Measurements from ENCODE around the gene PHF21B.

DNA sequence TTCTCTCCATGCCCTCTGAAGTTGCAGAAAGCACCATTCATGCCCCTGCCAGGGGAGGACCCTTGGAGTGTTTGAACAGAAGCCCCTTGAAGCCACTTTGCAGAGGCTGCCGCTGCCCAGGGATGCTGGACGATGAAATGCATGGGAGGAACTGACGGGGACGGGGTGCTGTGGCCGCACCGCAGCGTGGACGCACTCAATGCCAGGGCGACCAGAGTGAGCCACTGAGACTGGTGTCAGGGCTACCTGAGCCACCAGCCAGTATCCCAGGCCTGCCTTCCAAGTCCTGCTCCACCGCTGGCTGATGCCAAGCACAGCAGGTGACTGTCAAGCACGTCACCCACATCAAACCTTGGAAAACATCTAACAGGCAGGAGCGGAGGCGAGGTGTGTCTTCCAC, 17.6 kb downstream of the PHF21B start:
- TF ChIP-seq, protein P1, sequence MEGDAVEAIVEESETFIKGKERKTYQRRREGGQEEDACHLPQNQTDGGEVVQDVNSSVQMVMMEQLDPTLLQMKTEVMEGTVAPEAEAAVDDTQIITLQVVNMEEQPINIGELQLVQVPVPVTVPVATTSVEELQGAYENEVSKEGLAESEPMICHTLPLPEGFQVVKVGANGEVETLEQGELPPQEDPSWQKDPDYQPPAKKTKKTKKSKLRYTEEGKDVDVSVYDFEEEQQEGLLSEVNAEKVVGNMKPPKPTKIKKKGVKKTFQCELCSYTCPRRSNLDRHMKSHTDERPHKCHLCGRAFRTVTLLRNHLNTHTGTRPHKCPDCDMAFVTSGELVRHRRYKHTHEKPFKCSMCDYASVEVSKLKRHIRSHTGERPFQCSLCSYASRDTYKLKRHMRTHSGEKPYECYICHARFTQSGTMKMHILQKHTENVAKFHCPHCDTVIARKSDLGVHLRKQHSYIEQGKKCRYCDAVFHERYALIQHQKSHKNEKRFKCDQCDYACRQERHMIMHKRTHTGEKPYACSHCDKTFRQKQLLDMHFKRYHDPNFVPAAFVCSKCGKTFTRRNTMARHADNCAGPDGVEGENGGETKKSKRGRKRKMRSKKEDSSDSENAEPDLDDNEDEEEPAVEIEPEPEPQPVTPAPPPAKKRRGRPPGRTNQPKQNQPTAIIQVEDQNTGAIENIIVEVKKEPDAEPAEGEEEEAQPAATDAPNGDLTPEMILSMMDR (IDR thresholded peaks at IDR 0.05) = no peak
- TF ChIP-seq ZFX (IDR thresholded peaks at IDR 0.05; ENCODE audit: borderline replicate concordance) = no peak
